ENCODE results near the gene LRCH3.

GRCh38 chr3:197888511-197888910 lies 97.5 kb downstream of the LRCH3 start:
- TF ChIP-seq POLR2A (IDR thresholded peaks at IDR 0.05) = no peak
- TF ChIP-seq CTCF (IDR thresholded peaks at IDR 0.05) = no peak
